H1 (cell line): ENCODE measurements around the gene KISS1R. TPM values are rescaled to one million over a fixed set of nuclear protein-coding genes. Genes with fewer than 3 reads are reported as not detected.
A peak's percentile ranks its signal among the peaks of the same experiment; 100 is the strongest.

Experiments used
- CTCF ChIA-PET: fragments of 300-600 bp; sonication (Branson Sonifier 250); formaldehyde crosslinking; loops from one replicate; lab custom pipeline; 2021; ENCODE audit not compliant: partially characterized antibody; lab: Charles Lee
- POLR2A ChIA-PET: fragments of 300-600 bp; sonication (Branson Sonifier 250); formaldehyde crosslinking; loops from one replicate; lab custom pipeline; 2021; ENCODE audit warnings: inconsistent platforms; ENCODE audit not compliant: partially characterized antibody; lab: Charles Lee
- DNase-seq, 2 experiments: peaks; one replicate each; pipeline versions ENCODE4 v3.0.0 to v3.0.0-alpha.2; 2010 to 2022; ENCODE audit warnings: low spot score in 2 of 2, low read depth in 1 of 2, mixed read lengths in 1 of 2
- FAIRE-seq: peaks from 2 replicates; lab custom pipeline; 2011; peaks lifted over from hg19 to GRCh38; lab: Jason Lieb, UNC
- H2AFZ ChIP-seq: 2 replicates; pipeline ENCODE4 v1.8.1; 2012; ENCODE audit warnings: low read length, inconsistent platforms
- H2AK5ac ChIP-seq: 2 replicates; pipeline ENCODE4 v1.6.1; 2013; ENCODE audit warnings: low read depth, low read length
- H2BK120ac ChIP-seq: replicated peaks from 2 replicates; pipeline ENCODE3; 2013; ENCODE audit warnings: low read depth, low read length, inconsistent platforms
- H2BK12ac ChIP-seq: 2 replicates; pipeline ENCODE4 v1.6.1; 2013; ENCODE audit warnings: low read depth, low read length
- H2BK15ac ChIP-seq: 2 replicates; pipeline ENCODE4 v1.6.1; 2013; ENCODE audit warnings: low read length
- H2BK20ac ChIP-seq: 2 replicates; pipeline ENCODE4 v1.6.1; 2013; ENCODE audit warnings: low read length
- H2BK5ac ChIP-seq: 2 replicates; pipeline ENCODE4 v1.6.1; 2013; ENCODE audit warnings: low read depth, low read length
- H3K14ac ChIP-seq: 2 replicates; pipeline ENCODE4 v1.6.1; 2013; ENCODE audit warnings: inconsistent platforms; ENCODE audit not compliant: insufficient read length
- H3K18ac ChIP-seq: 2 replicates; pipeline ENCODE4 v1.6.1; 2013; ENCODE audit warnings: low read length; ENCODE audit errors: extremely low read depth
- H3K23ac ChIP-seq: 2 replicates; pipeline ENCODE4 v1.6.1; 2013; ENCODE audit warnings: inconsistent platforms; ENCODE audit not compliant: insufficient read length
- H3K23me2 ChIP-seq: 2 replicates; pipeline ENCODE4 v1.6.1; 2013; ENCODE audit warnings: low read depth, low read length
- H3K27ac ChIP-seq: 2 replicates; pipeline ENCODE4 v1.6.1; 2011; ENCODE audit warnings: low read depth, low read length, inconsistent platforms
- H3K27me3 ChIP-seq, 4 experiments: replicated peaks in 1 of 4; 1 replicate in 1 of 4; 2 replicates in 3 of 4; pipeline versions ENCODE4 v1.6.1 to v1.8.1; 2011 to 2013; ENCODE audit warnings: low read length in 3 of 4, mild to moderate bottlenecking in 3 of 4, inconsistent platforms in 2 of 4, mixed read lengths in 2 of 4, moderate library complexity in 1 of 4; ENCODE audit not compliant: control insufficient read depth in 3 of 4, insufficient read depth in 3 of 4; ENCODE audit errors: extremely low read depth in 1 of 4
- H3K36me3 ChIP-seq, 4 experiments: 2 replicates each; pipeline versions ENCODE4 v1.6.1 to v1.8.1; 2011 to 2013; ENCODE audit warnings: mild to moderate bottlenecking in 4 of 4, low read length in 3 of 4, moderate library complexity in 2 of 4, control low read depth in 1 of 4, inconsistent platforms in 1 of 4; ENCODE audit not compliant: insufficient read depth in 4 of 4, control insufficient read depth in 2 of 4
- H3K4ac ChIP-seq: replicated peaks from 2 replicates; pipeline ENCODE3; 2013; ENCODE audit warnings: low read length, low read depth, mixed read lengths, inconsistent platforms; ENCODE audit not compliant: insufficient read length
- H3K4me1 ChIP-seq, 4 experiments: replicated peaks in 1 of 4; 1 replicate in 1 of 4; 2 replicates in 3 of 4; pipeline versions ENCODE4 v1.6.1 to v1.8.1; 2011 to 2013; ENCODE audit warnings: low read length in 3 of 4, inconsistent platforms in 2 of 4, mixed read lengths in 1 of 4; ENCODE audit not compliant: insufficient read depth in 4 of 4, control insufficient read depth in 3 of 4
- H3K4me2 ChIP-seq, 2 experiments: 2 replicates each; pipeline versions ENCODE4 v1.6.1 to v1.8.1; 2011 to 2013; ENCODE audit warnings: low read depth in 2 of 2, low read length in 2 of 2, control low read depth in 1 of 2, inconsistent platforms in 1 of 2, mild to moderate bottlenecking in 1 of 2; ENCODE audit not compliant: insufficient read depth in 1 of 2
- H3K4me3 ChIP-seq, 4 experiments: fragments of 200-600, 300-600 bp in 1 of 4; sonication (generic), shearing (Covaris generic), sonication (Bioruptor Twin) in 1 of 4; 2 replicates each; pipeline versions ENCODE4 v1.5.1 to v1.8.1; 2011 to 2016; ENCODE audit warnings: low read length in 4 of 4, low read depth in 3 of 4, control low read depth in 2 of 4, inconsistent platforms in 2 of 4, mild to moderate bottlenecking in 2 of 4, mixed read lengths in 1 of 4, moderate library complexity in 1 of 4; ENCODE audit not compliant: insufficient read depth in 2 of 4; ENCODE audit errors: extremely low read depth in 1 of 4
- H3K56ac ChIP-seq: replicated peaks from 2 replicates; pipeline ENCODE3; 2013; ENCODE audit warnings: low read depth, mild to moderate bottlenecking, mixed read lengths, low read length, inconsistent platforms; ENCODE audit not compliant: insufficient read length
- H3K79me1 ChIP-seq: 2 replicates; pipeline ENCODE4 v1.6.1; 2013; ENCODE audit warnings: low read depth, low read length, control low read depth
- H3K79me2 ChIP-seq, 2 experiments: 2 replicates each; pipeline versions ENCODE4 v1.6.1 to v1.8.1; 2012 to 2013; ENCODE audit warnings: low read length in 2 of 2, mild to moderate bottlenecking in 2 of 2, inconsistent platforms in 1 of 2; ENCODE audit not compliant: insufficient read depth in 2 of 2, control insufficient read depth in 1 of 2
- H3K9ac ChIP-seq, 4 experiments: replicated peaks in 1 of 4; 1 replicate in 1 of 4; 2 replicates in 3 of 4; pipeline versions ENCODE4 v1.6.1 to v1.8.1; 2011 to 2013; ENCODE audit warnings: low read depth in 3 of 4, low read length in 3 of 4, control low read depth in 2 of 4, mild to moderate bottlenecking in 2 of 4, moderate library complexity in 2 of 4, inconsistent platforms in 1 of 4; ENCODE audit errors: extremely low read depth in 1 of 4
- H3K9me3 ChIP-seq, 2 experiments: 2 replicates each; pipeline versions ENCODE4 v1.6.1 to v1.8.1; 2012 to 2013; ENCODE audit warnings: mild to moderate bottlenecking in 2 of 2, moderate library complexity in 2 of 2, control low read depth in 1 of 2, inconsistent platforms in 1 of 2, low read depth in 1 of 2, low read length in 1 of 2, mixed read lengths in 1 of 2; ENCODE audit not compliant: insufficient read depth in 2 of 2
- H4K20me1 ChIP-seq, 2 experiments: replicated peaks in 1 of 2; 2 replicates each; pipeline versions ENCODE3 to v1.8.1; 2011 to 2013; ENCODE audit warnings: inconsistent platforms in 2 of 2, low read length in 2 of 2, mild to moderate bottlenecking in 1 of 2; ENCODE audit not compliant: insufficient read depth in 2 of 2, control insufficient read depth in 1 of 2
- H4K5ac ChIP-seq: 2 replicates; pipeline ENCODE4 v1.6.1; 2013; ENCODE audit warnings: low read length, low read depth, mixed read lengths, inconsistent platforms; ENCODE audit not compliant: insufficient read length
- H4K8ac ChIP-seq: 2 replicates; pipeline ENCODE4 v1.8.0; 2013; ENCODE audit warnings: mild to moderate bottlenecking, moderate library complexity, low read length, inconsistent platforms; ENCODE audit not compliant: insufficient read depth; ENCODE audit errors: extremely low read depth
- H4K91ac ChIP-seq: replicated peaks from 2 replicates; pipeline ENCODE3; 2013; ENCODE audit warnings: low read length, mixed read lengths, inconsistent platforms; ENCODE audit not compliant: insufficient read length
- ASH2L ChIP-seq: fragments of 200-600, 300-600 bp; sonication (generic); IDR thresholded peaks from one replicate; pipeline ENCODE4 v1.7.1; 2017; ENCODE audit warnings: low read length
- CTBP2 ChIP-seq: IDR thresholded peaks from 2 replicates; pipeline ENCODE4 v1.7.0; 2011; ENCODE audit warnings: borderline replicate concordance, mild to moderate bottlenecking, moderate library complexity, mixed read lengths, low read length; ENCODE audit not compliant: insufficient read depth, insufficient read length
- EGR1 ChIP-seq: IDR thresholded peaks from 2 replicates; pipeline ENCODE4 v1.6.1; 2011; ENCODE audit warnings: low read depth, low read length, borderline replicate concordance
- FOSL1 ChIP-seq: IDR thresholded peaks from 2 replicates; pipeline ENCODE4 v1.6.1; 2011; ENCODE audit warnings: mild to moderate bottlenecking, low read depth, low read length, moderate library complexity; ENCODE audit not compliant: insufficient read depth
- SP2 ChIP-seq: IDR thresholded peaks from 2 replicates; pipeline ENCODE4 v1.6.1; 2012; ENCODE audit warnings: mild to moderate bottlenecking, low read length, inconsistent platforms
- TAF1 ChIP-seq: IDR thresholded peaks from 2 replicates; pipeline ENCODE4 v1.6.1; 2011; ENCODE audit warnings: mild to moderate bottlenecking, low read depth, low read length
- whole genome bisulfite sequencing, 2 experiments: shearing (Covaris generic) in 1 of 2; methylation state at CpG; one replicate each; pipeline versions ENCODE4 v1.1.6 to v1.1.7; 2013 to 2015; ENCODE audit warnings: low lambda C conversion rate in 2 of 2, mixed read lengths in 2 of 2, inconsistent platforms in 1 of 2, low coverage in 1 of 2, missing lambda C conversion rate in 1 of 2; ENCODE audit not compliant: insufficient replicate concordance in 2 of 2, insufficient coverage in 1 of 2, insufficient read length in 1 of 2; ENCODE audit errors: extremely low coverage in 1 of 2, missing lambda C conversion rate in 1 of 2; 5-methylcytosine and 5-hydroxymethylcytosine counted together
- polyA plus RNA-seq, 7 experiments: library from polyadenylated mRNA; depleted of rRNA in 3 of 7; stranded (reverse) in 5 of 7; unstranded in 2 of 7; fragments of >200 nt in 5 of 7; fragments of 200-250 nt in 2 of 7; gene quantifications; 1 replicate in 5 of 7; 2 replicates in 1 of 7; 4 replicates in 1 of 7; pipeline versions ENCODE4 v1.2.1 to v1.2.3, GENCODE V29; 2011 to 2013; ENCODE audit warnings: missing spikeins in 2 of 7, mixed read lengths in 2 of 7
- total RNA-seq: library from RNA; stranded (reverse); fragmentation: NEBNext Ultra II Directional; extraction: Animal tissue kit (Norgen Biotek cat#: 25700); gene quantifications from 2 replicates; pipeline ENCODE4 v1.2.1, GENCODE V29; 2021

The KISS1R gene
- total and polyA plus RNA-seq, 2 of the 8 experiments (the other 6 are each of a cell fraction or from before 2014, with no cell fraction given) = 2.3 to 2.7 TPM

GRCh38 chr19:933553-933882 lies 16.4 kb downstream of the KISS1R start:
- no peak overlapping the region for H2BK20ac ChIP-seq
- H2BK15ac ChIP-seq = no peak overlapping the region
- H3K79me1 ChIP-seq = peaks cover 7% of the 10 kb centered on the region; the same call in 1 of the 2 replicates
- no peak overlapping the region for H2AFZ ChIP-seq
- peak overlapping the region; percentile 22 for H2BK120ac ChIP-seq
- H3K14ac ChIP-seq = no peak overlapping the region
- no peak overlapping the region for H3K4ac ChIP-seq
- FAIRE-seq (no peak), DNase-seq (no peak)
- H3K4me2 ChIP-seq = no peak overlapping the region
- H4K91ac ChIP-seq = peak overlapping the region; percentile 44
- no peak overlapping the region; the same call in 1 of the 2 replicates for H3K18ac ChIP-seq
- H3K27ac ChIP-seq = 0 out of 2 replicates have a peak overlapping the region, but pooled peaks have one; percentile 39
- H2BK12ac ChIP-seq = no peak overlapping the region
- no peak overlapping the region for H3K9ac ChIP-seq
- no peaks in the 10 kb centered on the region for H3K27me3 ChIP-seq
- no peak overlapping the region for H2AK5ac ChIP-seq
- ChIA-PET POLR2A (interaction anchor here (0.6 to 1.9 kb wide), 6 partner anchors 11 to 130 kb away, joined by 3 to 6 read pairs (median 3); no protein-coding TSS in a partner anchor), CTCF (interaction anchor here (0.8 to 1.5 kb wide), 3 partner anchors 10 to 48 kb away, joined by 3 read pairs; no protein-coding TSS in a partner anchor)
- no peaks in the 10 kb centered on the region for H3K23me2 ChIP-seq
- no peak overlapping the region for H3K56ac ChIP-seq
- H2BK5ac ChIP-seq = peak overlapping the region; percentile 66; the same call in 1 of the 2 replicates
- H3K36me3 ChIP-seq = peaks cover 3 to 19% (median 12%) of the 10 kb centered on the region in 4 experiments; a peak in 7 of 8 replicates
- H3K9me3 ChIP-seq = no peaks in the 10 kb centered on the region
- H3K79me2 ChIP-seq = peaks cover 0 to 53% of the 10 kb centered on the region in 2 experiments; a peak in 3 of 4 replicates
- H4K8ac ChIP-seq = peak overlapping the region; percentile 29; the same call in 1 of the 2 replicates
- H4K20me1 ChIP-seq = peaks cover 3 to 20% of the 10 kb centered on the region in 2 experiments
- TF ChIP-seq TAF1 (no peak), ASH2L (no peak), FOSL1 (no peak), SP2 (no peak), EGR1 (no peak), CTBP2 (no peak)
- H4K5ac ChIP-seq = no peak overlapping the region
- no peak overlapping the region for H3K23ac ChIP-seq
- no peak overlapping the region for H3K4me3 ChIP-seq
- WGBS, 2 experiments = 92% methylated on average over 12 of the region's 14 CpGs; no CpG with 5 or more reads in 1 of the 2 experiments
- peaks cover 0 to 16% (median 5%) of the 10 kb centered on the region in 4 experiments; a peak in 5 of 7 replicates for H3K4me1 ChIP-seq
